C4-2B (cell line): Measurements from ENCODE around the gene OR4F6.
A peak's percentile ranks its signal among the peaks of the same experiment; 100 is the strongest.
"Not testable (repeated sequence)": the region's sequence is repeated elsewhere in the genome, so short reads cannot be mapped to it uniquely, and the experiment has no call there.

Experiments
- H3K27ac ChIP-seq: fragments of 450-650 bp; 2 replicates; pipeline ENCODE4 v1.5.1; 2017
- ZFX ChIP-seq: fragments of 450-650 bp; IDR thresholded peaks from 2 replicates; pipeline ENCODE4 v1.6.1; 2017
- TF ChIP-seq, protein P1 (sequence below): fragments of 450-650 bp; conservative IDR thresholded peaks from 2 replicates; pipeline ENCODE4 v1.5.1; 2017; ENCODE audit warnings: mild to moderate bottlenecking

Gene OR4F6, protein sequence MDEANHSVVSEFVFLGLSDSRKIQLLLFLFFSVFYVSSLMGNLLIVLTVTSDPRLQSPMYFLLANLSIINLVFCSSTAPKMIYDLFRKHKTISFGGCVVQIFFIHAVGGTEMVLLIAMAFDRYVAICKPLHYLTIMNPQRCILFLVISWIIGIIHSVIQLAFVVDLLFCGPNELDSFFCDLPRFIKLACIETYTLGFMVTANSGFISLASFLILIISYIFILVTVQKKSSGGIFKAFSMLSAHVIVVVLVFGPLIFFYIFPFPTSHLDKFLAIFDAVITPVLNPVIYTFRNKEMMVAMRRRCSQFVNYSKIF

DNA sequence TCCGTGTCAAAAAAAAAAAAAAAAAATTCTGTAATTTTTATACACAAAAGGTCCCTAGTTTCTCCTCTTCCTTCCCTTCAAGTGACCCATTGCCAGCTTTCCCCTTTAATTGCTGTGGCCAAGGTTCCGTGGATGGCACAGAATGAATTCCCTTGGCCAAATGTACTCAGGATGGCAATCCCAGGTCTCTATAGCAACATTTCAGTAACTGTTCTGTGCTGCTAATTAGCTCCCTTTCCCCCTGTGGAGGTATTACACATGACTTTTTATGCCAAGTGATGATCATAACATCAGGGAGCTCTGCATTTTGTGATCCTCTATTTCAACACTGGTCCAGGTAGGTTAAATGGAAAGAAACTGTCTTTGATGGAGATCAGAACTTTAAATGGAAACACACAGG is at the start of gene OR4F6:
Gene OR4F6 (plus strand): TSS at position 301 of the 400 bp plus-strand sequence. CDS start 2,211 bp downstream, outside the sequence.
- H3K27ac ChIP-seq, result no peak within 1 kb of the TSS
- TF ChIP-seq, protein P1, sequence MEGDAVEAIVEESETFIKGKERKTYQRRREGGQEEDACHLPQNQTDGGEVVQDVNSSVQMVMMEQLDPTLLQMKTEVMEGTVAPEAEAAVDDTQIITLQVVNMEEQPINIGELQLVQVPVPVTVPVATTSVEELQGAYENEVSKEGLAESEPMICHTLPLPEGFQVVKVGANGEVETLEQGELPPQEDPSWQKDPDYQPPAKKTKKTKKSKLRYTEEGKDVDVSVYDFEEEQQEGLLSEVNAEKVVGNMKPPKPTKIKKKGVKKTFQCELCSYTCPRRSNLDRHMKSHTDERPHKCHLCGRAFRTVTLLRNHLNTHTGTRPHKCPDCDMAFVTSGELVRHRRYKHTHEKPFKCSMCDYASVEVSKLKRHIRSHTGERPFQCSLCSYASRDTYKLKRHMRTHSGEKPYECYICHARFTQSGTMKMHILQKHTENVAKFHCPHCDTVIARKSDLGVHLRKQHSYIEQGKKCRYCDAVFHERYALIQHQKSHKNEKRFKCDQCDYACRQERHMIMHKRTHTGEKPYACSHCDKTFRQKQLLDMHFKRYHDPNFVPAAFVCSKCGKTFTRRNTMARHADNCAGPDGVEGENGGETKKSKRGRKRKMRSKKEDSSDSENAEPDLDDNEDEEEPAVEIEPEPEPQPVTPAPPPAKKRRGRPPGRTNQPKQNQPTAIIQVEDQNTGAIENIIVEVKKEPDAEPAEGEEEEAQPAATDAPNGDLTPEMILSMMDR, result no peak

DNA sequence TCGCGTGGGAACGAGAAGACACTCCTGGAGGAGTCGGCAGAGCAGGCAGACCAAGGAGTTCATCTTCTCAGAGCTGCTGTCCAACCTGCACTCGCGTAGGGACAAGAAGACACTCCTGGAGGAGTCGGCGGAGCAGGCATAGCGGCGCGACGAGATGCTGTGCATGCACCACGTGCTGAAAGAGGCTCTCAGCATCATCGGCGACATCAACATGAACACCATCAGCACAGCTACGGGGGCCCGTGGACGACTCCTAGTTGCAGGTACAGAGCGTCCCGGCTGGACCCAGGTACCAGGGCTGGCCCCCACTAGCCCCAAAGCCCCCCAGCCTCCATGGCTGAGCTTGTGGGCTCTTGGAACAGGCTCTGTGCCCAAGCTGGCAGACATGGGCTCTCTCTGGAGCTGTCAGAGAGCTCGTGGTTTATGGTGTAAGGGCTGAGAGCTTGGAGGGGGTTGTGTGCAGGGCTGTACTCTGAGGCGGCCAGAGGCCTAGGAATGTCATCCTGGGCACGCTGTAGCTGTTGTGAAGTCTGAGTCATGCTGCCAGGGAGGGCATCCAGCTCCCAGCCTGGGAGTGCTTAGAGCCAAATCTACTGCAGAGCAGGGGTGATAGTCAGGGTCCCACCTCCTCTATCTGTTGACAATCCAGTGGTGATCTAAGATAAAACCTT is 38.5 kb upstream of the OR4F6 start:
- not testable (repeated sequence) for H3K27ac ChIP-seq

DNA sequence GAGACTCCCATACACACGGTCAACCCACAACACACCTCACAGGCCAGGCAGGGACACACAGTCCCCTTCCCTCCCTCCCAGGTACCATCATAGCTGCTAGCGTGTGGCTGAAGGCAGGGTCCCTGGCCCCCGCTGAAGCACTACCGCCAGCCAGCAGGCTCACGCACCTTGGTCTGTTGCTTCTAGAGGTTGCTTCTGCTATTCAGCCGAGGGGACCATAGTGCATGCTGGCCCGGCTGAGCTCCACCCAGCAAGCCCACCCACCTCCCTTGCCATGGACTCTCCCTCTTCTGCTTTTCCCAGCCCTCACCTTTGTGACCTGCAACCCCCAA is 38.0 kb upstream of the OR4F6 start:
- H3K27ac ChIP-seq, result not testable (repeated sequence)

DNA sequence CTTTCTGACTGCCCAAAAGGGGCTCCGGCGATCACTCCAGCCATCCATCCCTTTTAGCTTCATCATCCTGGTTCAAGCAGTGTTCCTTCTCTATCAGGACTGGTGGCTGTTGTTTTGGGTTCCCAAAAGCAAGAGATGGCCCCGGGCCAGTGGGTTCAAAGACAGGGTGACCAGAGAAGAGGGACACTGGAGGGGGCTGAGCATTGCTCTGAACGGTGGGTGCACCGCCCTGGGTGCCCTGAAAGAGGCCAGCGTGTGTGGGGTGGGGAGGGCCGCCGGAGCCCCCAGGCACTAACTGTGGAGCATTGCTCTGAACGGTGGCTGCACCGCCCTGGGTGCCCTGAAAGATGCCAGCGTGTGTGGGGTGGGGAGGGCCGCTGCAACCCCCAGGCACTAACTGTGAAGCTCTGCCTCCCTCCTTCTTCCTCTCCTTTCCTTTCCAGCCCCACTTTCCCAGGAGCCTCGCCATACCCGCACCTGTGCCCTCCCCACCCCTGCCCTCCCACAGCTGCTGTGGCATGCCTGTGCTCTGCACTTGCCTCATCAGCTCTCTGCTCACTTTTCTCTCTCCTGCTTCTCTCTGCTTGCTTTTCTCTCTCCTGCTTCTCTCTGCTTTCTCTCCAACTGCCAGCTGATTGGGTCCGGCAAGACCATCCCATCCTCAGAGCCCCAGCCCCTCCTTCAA is 37.4 kb upstream of the OR4F6 start:
- no peak overlapping the region for H3K27ac ChIP-seq
- TF ChIP-seq, protein P1, result no peak
- no peak for TF ChIP-seq ZFX

DNA sequence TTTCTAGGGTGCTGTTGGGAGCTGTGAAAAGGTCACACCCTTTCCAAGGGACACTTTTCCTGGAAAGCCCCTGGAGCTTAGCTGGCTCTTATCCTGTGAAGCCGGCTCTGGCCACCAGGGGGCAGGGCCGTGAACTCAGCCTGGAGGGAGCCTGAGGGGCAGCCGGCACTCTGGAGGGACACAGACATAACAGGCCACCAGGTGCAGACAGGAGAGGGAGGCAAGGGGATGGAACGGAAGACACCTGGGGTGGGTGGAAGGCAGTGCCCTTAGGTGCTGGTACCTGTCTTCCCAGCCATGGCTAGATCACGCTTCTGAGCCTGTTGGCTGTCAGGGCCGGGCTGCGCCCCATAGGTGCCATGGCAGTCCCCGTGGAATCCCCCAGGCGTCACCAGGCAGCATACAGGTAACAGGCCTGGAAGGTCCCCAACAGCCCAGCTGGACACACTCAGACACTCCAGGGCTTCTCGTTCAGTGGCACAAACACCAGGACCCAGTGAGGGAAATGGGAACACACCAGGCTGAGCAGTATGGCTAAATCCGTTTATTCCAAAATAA is 36.1 kb upstream of the OR4F6 start:
- H3K27ac ChIP-seq, result not testable (repeated sequence)

DNA sequence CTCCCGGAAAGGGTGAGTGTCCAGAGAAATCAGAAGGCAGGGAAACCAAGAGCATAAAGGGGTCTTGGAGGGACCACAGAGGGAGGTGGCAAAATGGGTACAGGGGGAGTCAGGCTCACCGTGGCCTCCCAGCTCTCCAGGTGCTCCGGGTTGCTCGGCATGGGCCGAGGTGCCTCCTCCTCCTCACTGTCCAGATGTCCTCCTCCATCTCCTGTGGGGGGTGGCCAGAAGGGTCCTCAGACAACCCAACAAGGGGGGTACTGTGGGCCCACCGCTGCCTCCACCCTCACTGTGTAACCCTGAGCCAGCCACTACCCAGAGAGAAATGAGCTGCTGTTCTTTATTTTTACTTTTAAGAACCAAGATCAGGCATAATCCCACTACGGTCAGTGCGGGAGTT is 30.4 kb upstream of the OR4F6 start:
- H3K27ac ChIP-seq, result no peak overlapping the region
- TF ChIP-seq ZFX, result no peak
- TF ChIP-seq, protein P1, result no peak

More for the DNA sequence above, 36.1 kb upstream of the OR4F6 start:
- TF ChIP-seq, protein P1, result peak; percentile 45

DNA sequence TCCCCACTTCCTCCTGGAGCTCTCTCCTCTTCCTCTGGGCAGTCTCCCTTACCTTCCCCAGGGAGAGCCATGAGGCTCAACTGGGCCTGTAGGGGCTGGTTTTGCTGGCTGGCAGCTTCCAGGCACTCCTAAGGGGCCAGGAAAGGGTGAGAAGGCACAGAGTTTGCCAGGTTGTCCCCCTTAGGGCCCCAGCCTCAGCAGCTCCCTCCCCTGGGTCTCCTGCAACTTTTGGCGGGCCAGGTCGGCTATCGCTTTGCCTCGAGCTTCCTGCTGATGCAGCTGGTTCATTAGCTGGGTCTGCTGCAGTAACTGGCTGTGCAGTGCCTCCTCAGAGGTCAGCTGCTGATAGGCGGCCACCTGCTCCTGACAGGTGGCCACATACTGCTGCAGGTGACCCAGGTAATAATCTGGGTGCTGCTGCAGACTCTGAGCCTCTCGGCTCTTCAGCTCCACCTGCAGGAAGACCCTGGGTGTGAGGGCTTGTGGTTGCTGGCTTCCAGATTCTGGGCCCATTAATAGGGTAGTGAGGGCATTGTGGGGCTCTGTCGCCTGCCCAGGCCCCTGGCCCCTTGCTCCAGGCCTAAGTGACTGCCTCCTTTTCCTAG is 29.7 kb upstream of the OR4F6 start:
- H3K27ac ChIP-seq, result no peak overlapping the region
- TF ChIP-seq, protein P1, result peak; percentile 46
- TF ChIP-seq ZFX, result no peak

DNA sequence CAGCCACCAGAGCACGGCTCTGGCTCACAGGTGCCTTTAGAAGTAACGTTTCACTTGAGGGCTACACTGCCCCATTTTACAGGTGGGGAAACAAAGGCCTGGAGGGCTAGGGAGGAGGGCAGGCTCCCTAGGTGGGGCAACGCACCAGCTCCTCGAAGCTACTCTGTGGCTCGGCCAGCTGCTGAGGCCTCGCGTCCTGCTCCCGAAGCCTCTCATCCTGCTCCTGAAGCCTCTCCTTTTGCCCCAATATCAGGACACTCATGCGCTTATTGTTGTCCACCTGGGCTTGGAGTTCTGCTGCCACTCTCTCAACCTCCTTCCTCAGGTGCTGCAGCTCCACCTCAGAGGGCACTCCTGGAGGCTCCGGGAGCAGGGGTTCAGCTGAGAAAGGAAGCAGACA is 28.2 kb upstream of the OR4F6 start:
- no peak overlapping the region for H3K27ac ChIP-seq
- TF ChIP-seq ZFX, result no peak
- TF ChIP-seq, protein P1, result no peak

DNA sequence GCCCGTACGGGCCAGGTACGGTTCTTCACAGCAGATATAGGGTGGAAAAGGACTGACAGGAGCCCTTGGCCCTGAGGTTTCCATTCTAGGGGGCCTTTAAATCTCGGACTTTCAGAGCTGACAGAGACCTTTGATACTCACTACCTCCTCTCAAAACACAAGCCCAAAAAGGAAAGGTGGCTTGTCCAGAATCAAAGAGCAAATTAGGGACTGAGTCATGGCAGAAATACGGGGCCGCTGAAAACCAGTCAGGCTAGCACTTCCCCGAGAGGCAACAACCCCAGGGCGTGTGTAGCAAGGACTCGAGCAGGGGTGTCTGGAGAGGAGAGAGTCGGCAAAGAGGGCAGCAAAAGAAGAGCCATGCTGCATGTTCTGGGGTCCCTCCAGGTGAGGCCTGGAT is 24.7 kb upstream of the OR4F6 start:
- not testable (repeated sequence) for H3K27ac ChIP-seq

DNA sequence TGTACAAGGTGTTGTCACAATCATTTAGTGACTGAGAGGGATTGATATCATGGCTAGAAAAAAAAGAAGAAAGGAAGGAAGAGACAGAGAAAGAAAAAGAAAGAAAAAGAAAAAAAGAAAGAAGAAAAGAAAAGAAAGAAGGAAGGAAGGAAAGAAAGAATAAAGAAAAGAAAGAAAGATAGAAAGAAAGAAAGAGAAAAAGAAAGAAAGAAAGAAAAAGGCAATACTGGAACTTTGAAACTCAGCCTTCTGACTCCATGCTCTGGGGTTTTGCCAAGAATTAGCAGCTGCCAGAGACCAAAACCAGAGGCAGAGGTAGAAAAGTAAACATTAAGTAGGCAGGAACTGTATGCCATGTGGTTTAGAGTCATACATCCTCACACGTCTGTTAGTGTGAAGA is 23.1 kb upstream of the OR4F6 start:
- H3K27ac ChIP-seq, result not testable (repeated sequence)
